ENCODE data around the gene MACIR. TPM values are rescaled to one million over a fixed set of nuclear protein-coding genes. Genes with fewer than 3 reads are reported as not detected.

Gene MACIR
- total and polyA plus RNA-seq, 9 of the 15 experiments (the other 6 are each of a cell fraction or from before 2014, with no cell fraction given): 1.4 to 11.6 (median 9.4) TPM

DNA sequence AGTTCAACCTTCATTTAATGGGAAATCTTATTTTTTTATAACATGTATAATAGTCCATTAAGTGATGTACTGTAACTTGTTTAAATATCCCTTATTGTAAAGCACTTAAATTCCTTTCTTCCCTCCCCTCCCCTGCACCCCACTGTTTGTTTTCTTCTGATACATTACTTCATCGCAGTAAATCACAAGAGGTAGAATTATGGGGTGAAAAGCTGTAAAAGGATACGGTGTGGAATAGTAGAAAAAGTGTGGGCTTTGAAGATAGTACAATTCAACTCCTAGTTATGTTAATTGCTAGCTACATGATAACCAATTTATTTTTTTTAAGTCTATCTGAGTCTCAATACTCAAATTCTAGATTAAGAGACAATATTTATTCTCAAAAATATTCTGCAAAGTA, 41.9 kb upstream of the MACIR start:
- no peak for DNase-seq (ENCODE audit: extremely low read depth in 1 of 4, low spot score in 3 of 4)
- H4K20me1 ChIP-seq (replicated peaks; ENCODE audit: control insufficient read depth, insufficient read depth, low read length): no peaks in the 10 kb centered on the region
- H3K9me3 ChIP-seq (replicated peaks; ENCODE audit: control insufficient read depth, insufficient read depth, low read depth, low read length): no peaks in the 10 kb centered on the region
- no peaks in the 10 kb centered on the region for H3K4me1 ChIP-seq (replicated peaks in 1 of 2; ENCODE audit: control insufficient read depth in 2 of 2, insufficient read depth in 2 of 2, low read length in 2 of 2)
- H3K79me2 ChIP-seq (ENCODE audit: control insufficient read depth, insufficient read depth, low read length): no peaks in the 10 kb centered on the region
- POLR2A ChIA-PET: interaction anchor here (1.2 kb wide), 1 partner anchor 43 kb away, joined by 3 read pairs; no protein-coding TSS in a partner anchor
- no peak overlapping the region for H3K4me2 ChIP-seq (ENCODE audit: insufficient read depth, low read length)
- no peaks in the 10 kb centered on the region for H3K36me3 ChIP-seq (ENCODE audit: control insufficient read depth, insufficient read depth, low read length)
- BruUV-seq (replicated peaks): no TSS peak
- H2AFZ ChIP-seq (ENCODE audit: low read depth, low read length): no peak overlapping the region
- H3K27ac ChIP-seq (ENCODE audit: extremely low read depth, low read depth, low read length): no peak overlapping the region
- in situ Hi-C loops (cut with MboI) (no loop called here), intact Hi-C loops (cut with micrococcal nuclease) (no loop called here)
- WGBS (ENCODE audit: insufficient coverage, low coverage, missing lambda C conversion rate): 23% methylated on average over 2 of the region's 2 CpGs
- ATAC-seq: no peak
- FAIRE-seq: no peak
- CTCF ChIA-PET (ENCODE audit: low intra/inter-chr PET ratio): no interaction called here
- H3K9me1 ChIP-seq (ENCODE audit: control insufficient read depth, insufficient read depth, low read length): no peaks in the 10 kb centered on the region
- H3K27me3 ChIP-seq (ENCODE audit: control insufficient read depth in 2 of 2, insufficient read depth in 2 of 2, low read length in 2 of 2): no peaks in the 10 kb centered on the region
- H3K9ac ChIP-seq (ENCODE audit: insufficient read depth in 1 of 2, low read depth in 2 of 2, low read length in 2 of 2): no peak overlapping the region
- H3K4me3 ChIP-seq: no peak overlapping the region
- TF ChIP-seq CHD2 (IDR thresholded peaks at IDR 0.05; ENCODE audit: low read depth, low read length): no peak
- TF ChIP-seq TEAD4 (IDR thresholded peaks at IDR 0.05; ENCODE audit: low read length): no peak
- no peak for TF ChIP-seq TEAD4 (CRISPR knock-in tag; IDR thresholded peaks at IDR 0.05; ENCODE audit: borderline replicate concordance)
- TF ChIP-seq, protein P1, sequence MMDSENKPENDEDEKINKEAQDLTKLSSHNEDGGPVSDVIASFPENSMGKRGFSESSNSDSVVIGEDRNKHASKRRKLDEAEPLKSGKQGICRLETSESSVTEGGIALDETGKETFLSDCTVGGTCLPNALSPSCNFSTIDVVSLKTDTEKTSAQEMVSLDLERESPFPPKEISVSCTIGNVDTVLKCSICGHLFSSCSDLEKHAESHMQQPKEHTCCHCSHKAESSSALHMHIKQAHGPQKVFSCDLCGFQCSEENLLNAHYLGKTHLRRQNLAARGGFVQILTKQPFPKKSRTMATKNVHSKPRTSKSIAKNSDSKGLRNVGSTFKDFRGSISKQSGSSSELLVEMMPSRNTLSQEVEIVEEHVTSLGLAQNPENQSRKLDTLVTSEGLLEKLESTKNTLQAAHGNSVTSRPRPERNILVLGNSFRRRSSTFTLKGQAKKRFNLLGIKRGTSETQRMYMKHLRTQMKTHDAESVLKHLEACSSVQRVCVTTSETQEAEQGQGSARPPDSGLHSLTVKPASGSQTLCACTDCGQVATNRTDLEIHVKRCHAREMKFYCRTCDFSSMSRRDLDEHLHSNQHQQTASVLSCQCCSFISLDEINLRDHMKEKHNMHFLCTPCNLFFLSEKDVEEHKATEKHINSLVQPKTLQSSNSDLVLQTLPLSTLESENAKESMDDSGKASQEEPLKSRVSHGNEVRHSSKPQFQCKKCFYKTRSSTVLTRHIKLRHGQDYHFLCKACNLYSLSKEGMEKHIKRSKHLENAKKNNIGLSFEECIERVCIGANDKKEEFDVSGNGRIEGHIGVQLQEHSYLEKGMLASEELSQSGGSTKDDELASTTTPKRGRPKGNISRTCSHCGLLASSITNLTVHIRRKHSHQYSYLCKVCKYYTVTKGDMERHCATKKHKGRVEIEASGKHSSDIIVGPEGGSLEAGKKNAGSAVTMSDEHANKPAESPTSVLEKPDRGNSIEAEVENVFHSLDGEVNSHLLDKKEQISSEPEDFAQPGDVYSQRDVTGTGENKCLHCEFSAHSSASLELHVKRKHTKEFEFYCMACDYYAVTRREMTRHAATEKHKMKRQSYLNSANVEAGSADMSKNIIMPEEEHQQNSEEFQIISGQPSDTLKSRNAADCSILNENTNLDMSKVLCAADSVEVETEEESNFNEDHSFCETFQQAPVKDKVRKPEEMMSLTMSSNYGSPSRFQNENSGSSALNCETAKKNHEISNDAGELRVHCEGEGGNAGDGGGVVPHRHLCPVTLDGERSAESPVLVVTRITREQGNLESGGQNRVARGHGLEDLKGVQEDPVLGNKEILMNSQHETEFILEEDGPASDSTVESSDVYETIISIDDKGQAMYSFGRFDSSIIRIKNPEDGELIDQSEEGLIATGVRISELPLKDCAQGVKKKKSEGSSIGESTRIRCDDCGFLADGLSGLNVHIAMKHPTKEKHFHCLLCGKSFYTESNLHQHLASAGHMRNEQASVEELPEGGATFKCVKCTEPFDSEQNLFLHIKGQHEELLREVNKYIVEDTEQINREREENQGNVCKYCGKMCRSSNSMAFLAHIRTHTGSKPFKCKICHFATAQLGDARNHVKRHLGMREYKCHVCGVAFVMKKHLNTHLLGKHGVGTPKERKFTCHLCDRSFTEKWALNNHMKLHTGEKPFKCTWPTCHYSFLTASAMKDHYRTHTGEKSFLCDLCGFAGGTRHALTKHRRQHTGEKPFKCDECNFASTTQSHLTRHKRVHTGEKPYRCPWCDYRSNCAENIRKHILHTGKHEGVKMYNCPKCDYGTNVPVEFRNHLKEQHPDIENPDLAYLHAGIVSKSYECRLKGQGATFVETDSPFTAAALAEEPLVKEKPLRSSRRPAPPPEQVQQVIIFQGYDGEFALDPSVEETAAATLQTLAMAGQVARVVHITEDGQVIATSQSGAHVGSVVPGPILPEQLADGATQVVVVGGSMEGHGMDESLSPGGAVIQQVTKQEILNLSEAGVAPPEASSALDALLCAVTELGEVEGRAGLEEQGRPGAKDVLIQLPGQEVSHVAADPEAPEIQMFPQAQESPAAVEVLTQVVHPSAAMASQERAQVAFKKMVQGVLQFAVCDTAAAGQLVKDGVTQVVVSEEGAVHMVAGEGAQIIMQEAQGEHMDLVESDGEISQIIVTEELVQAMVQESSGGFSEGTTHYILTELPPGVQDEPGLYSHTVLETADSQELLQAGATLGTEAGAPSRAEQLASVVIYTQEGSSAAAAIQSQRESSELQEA (IDR thresholded peaks at IDR 0.05; ENCODE audit: low read depth): no peak
- TF ChIP-seq TSC22D4 (tag; IDR thresholded peaks at IDR 0.05): no peak
- TF ChIP-seq ZNF764 (CRISPR knock-in tag; IDR thresholded peaks at IDR 0.05; ENCODE audit: low read depth): no peak
- TF ChIP-seq, protein P2, sequence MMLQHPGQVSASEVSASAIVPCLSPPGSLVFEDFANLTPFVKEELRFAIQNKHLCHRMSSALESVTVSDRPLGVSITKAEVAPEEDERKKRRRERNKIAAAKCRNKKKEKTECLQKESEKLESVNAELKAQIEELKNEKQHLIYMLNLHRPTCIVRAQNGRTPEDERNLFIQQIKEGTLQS (IDR thresholded peaks at IDR 0.05): no peak
- TF ChIP-seq, protein P2 (CRISPR knock-in tag; conservative IDR thresholded peaks at IDR 0.05): no peak
